NCI-H1436 treated with DMSO at 0.1 percent for 48 hours (cell line): ENCODE results near the gene MAPK8IP2.

ENCODE experiments used
- DNase-seq: peaks from one replicate; lab custom pipeline; 2025; lab: John Stamatoyannopoulos, UW

Gene MAPK8IP2

DNA sequence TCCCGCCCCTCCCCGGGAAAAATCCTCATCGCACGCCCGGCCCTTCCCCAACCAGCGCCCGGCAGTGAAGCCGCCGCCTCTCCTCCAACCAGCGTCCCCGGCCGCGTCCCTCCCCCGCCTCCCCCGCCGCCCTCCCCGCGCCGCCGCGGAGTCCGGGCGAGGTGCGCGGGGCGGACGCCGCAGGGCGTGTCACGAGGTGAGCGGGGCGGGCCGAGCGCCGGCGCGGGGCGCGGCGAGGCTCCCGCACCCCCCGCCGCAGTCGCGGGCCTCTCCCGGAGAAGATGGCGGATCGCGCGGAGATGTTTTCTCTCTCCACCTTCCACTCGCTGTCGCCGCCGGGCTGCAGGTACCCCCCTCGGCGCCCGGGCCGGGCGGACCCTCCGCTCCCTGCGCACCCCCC lies at the start of gene MAPK8IP2:
Gene MAPK8IP2 (plus strand): TSS at position 256 of the 400 bp plus-strand sequence. CDS start 26 bp downstream, at position 282.
- no peak for DNase-seq

DNA sequence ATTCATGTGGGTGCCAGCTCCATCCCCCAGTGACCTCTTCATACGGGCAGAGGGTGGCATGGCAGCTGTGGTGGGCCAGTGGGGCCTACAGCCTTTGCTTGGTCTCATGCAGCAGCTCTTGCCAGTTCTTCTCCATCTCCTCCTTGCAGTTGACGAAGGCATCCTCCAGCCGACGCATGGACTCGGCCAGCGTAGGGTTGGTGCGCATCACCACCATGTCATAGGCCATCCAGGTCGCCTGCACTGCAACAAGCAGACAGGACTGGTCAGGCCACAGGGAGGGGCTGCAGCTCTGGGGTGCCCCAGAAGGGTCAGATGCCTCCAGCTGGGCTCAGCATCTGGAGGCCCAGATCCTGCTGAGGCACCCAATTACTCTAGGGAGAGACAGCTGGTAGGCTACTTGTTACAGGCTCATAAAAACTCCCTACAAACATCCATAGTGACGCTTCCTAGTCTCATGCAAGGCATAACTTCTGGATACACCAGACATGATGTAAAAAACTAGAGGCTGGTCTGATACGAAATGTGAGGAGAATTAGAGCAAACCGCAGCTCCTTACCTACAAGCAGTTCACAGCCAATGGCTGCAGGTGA lies 49.3 kb upstream of the MAPK8IP2 start:
- no peak for DNase-seq

DNA sequence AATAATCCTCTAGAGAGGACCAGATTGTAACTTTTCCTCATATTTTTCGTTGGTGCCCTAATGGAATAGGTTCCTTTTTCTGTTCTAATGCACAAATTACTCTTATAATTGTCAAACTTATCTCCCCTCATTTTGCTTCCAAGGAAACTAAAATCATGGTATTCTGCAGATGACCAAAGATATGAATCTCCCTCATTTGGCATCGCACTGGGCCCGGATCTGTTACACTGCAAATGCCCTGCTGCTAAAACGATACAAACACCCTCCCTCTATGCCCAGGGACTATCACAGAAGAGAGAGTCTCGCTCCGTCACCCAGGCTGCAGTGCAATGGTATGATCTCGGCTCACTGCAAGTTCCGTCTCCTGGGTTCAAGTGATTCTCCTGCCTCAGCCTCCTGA lies 47.3 kb upstream of the MAPK8IP2 start:
- no peak for DNase-seq

DNA sequence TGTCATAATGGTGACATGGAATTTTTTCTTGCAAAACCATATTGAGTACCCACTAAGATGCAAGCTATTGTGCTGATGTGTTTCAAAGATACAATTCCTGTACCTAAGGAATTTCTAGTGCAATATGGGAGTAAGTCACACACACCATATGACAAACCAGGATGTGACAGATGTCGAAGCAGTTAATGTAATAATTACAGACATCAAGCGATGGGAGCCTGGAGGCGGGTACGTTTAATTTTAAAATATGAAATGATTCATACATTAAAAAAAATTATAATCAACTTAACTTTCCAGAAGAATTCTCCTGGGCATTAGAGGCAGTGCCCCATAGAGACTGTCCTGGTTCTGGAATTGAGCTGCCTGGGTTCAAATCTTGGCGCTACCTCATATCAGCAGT lies 43.9 kb upstream of the MAPK8IP2 start:
- no peak for DNase-seq

DNA sequence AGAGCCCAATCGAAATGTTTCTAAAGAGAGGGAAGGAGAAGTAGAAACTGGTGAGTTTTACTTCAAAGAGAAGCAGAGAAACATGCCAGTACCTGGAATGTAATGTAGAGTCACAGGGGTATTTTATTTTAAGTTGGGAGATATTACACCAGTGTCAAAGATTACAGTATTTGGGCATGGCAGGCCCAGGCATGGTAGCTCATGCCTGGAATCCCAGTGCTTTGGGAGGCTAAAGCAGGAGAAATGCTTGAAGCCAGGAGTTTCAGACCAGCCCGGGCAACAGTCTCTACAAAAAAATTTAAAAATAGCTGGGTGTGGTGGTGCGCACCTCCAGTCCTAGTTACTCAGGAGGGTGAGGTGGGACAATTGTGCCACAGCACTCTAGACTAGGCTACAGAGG lies 40.6 kb upstream of the MAPK8IP2 start:
- DNase-seq = no peak

DNA sequence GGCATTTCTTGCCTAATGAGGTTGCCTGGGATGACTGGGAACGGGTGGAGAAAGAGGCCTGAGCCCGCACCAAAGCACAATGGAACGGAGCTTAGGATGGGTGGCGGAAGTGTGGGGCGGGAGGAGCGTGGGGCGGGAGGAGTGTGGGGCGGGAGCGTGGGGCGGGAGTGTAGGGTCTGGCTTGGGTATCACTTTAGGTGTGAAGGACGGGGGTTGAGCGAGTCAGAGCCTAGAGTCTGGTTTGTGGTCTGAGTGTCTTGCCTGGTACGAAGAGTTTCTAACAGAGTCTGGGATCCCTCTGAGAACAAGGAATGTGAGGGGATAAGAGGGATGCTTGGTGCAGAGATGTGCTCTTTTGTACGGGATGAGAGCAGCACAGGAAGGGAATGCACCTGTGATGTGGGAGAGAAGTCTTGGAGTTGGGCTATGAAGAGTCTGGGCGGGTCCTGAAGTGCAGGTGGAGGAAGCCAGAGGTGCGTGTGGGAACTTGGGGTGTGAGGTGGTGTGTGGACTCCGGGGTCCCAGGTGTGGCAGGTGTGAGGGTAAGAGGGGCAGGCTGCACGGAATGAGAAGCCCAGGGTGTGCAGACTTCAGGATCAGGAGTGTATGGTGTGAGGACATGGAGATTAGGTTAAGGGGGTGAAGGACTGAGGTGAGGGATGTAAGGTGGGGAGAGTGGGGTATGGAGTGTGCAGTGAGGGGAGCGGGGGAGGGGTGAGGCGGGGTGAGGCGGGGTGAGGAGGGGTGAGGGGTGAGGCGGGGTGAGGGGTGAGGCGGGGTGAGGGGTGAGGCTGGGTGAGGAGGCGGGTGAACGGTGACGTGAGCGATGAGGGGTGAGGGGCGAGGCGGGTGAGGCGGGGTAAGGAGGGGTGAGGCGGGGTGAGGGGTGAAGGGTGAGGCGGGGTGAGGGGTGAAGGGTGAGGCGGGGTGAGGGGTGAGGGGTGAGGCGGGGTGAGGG lies 38.9 kb upstream of the MAPK8IP2 start:
- no peak for DNase-seq

DNA sequence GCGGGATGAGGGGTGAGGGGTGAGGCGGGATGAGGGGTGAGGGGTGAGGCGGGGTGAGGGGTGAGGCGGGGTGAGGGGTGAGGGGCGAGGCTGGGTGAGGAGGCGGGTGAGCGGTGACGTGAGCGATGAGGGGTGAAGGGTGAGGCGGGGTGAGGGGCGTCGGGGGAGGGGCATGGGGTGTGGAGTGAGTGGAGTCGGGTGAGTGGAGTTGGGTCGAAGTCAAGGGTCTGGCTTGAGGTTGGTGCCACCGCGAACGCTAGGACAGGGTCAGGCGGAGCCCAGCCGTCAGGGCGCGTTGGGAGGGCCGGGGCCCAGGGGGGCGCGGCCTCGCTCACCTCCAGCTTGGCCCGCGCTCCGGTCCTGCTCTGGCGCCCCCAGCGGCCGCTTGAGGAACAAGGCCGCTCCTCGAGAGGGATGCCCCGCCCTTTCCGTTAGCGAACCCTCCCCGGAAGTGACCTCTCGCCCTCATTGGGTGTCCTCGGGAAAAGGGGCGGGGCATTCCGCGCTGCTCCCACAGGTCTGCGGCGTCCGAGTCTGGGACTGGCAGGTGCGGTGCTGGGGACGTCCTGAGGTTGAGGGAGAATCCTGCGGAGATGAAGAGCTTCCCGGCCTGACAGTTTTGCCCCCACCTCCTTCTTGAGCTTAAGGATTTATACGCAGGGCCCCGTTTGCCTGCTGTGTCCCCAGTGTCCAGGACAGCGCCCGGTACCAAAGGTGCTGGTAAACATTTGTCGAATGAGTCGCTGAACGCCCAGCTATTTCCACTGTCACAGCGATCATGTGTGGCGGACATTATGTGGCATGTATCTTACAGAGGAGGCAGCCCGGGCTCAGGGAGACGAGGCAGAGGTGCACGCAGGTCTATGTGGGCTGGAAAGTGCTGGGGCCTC lies 37.8 kb upstream of the MAPK8IP2 start, which contains the start of gene SYCE3:
Gene SYCE3 (minus strand): TSS at position 397 of the 890 bp plus-strand sequence. CDS start 6,514 bp downstream, outside the sequence.
- DNase-seq = peak; percentile 77

DNA sequence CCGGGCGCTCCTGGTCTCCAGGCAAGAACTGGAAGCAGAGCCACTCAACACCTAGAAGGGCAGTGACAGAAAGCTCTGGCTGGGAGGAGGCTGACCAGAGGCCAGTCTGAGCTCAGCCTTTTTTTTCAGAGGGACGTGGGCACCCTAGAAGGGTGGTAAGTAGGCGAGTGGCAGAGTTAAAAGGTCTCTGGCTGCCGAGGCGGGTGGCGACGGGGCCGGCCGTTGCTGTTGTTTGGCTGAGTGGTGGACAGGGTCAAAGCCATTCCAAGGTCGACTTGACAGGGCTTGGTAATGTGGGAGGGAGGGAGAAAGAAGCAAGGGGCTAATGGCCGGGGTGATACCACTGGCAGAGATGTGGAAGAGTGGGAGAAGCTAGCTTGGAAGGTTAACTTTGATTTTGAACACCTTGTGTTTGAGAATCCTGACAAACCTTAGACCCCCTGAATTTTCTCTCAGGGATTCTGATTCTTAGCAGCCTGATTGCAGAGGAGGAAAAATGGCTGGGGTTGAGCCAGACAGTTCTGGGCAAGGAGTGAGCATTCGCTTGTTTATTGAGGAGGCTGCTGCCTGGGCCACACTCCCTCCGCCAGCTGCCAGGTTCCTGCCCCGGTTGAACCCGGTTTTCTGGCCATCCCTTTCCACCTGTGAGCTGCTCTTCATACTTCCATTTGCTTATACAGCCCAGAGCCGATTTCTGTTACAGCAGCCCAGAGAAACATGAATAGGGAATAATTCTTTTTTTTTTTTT lies 37.0 kb upstream of the MAPK8IP2 start:
- no peak for DNase-seq

DNA sequence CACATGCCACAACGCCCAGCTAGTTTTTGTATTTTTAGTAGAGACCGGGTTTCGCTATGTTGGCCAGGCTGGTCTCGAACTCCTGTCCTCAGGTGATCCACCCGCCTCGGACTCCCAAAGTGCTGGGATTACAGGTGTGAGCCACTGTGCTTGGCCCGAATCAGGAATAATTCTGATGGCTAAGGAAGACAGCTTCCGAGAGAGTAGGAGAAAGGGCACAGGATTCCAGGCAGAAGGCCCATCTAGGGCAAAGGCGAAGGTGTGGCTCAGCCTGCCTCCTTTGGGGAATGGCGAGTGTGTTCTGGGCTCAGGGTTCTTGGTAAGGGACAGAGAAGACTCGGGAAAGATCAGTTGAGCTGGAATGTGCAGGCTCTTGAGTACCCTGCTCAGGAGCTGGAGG lies 36.3 kb upstream of the MAPK8IP2 start:
- no peak for DNase-seq

DNA sequence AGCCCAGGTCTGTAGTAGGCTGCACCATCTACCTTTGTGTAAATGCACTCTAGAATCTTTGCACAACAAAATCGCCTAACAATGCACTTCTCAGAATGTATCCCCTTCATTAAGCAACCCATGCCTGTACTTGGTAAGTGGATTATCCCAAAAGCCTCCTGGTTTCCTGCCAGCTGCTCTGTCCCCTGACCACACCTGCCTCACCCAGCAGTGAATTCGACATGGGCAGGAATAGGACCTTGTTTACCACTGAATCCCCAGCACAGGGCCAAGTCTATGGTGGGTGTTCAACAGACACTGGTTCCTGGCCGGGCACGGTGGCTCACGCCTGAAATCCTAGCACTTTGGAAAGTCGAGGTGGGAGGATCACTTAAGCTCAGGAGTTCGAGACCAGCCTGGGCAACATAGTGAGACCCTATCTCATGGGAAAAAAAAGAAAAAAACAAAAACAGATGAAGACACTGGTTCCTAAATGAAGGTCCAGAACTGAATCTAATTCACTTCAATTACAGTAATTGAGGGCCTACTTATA lies 32.8 kb upstream of the MAPK8IP2 start:
- DNase-seq = no peak

DNA sequence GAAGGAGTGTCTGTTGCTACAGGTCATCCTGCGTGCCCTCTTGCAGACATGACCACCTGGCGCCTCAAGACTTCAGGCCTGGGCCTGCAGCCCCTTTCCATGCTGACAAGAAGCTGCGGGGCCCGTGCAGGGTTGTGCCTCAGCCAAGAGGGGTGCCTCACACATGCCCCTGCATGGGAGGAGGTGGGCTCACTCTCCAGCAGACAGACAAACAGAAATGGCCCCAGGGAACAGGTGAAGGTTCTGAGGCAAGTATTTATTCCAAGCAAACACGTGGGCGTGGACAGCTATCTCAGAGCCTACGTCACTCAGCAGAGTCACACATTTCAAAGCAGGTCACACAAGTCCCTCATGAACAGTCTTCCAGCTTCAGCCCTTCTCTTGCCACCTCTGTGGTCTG lies 32.0 kb upstream of the MAPK8IP2 start:
- DNase-seq = no peak

DNA sequence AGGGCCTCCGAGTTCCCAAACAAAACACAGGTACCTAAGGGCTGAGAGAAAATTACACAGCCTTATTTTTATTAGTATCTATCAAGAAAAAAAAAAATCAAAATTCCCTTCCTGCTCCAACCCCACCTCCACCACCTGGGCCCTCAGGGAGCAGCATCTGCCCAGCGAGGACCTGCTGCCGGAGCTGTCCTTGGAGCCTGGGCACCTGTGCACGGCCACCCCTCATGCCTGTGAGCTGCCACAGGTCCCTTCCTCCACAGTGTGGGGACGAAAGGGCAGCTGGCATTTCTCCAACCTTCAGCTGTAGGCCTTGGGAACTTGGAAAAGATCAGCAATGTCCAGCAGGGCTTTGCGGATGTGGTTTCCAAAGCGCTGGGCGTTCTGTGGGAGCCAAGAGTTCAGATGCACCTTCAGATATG lies 31.5 kb upstream of the MAPK8IP2 start:
- no peak for DNase-seq

DNA sequence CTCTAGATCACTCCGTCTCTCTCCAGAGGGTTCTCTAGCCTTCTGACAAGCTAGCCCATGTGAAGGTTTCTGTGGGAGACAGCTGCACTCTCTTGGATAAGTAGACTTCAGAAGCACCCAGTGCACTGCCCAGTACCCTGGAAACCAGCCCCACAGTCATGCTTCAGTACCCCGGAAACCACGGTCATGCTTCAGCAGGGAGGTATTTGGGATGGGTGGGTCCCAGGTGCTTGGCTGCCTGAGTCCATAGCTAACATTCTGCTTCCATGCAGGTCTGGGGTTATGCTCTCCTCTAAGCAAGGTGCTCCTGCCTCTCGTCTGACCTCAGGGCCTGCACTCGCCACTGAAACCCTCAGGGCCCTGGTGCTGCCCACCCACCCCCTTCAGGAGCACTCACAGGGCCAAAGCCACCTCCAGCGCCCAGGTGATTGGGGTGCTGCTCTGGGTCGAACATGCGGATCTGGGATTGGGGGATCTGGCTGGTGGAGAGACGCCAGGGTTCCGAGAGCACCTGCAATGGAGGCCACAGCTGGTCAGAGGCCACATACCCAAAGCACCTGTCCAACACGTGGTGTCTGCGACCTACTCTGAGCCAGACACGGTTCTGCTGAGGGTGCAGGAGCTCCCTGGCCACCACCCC lies 30.6 kb upstream of the MAPK8IP2 start:
- DNase-seq = no peak

DNA sequence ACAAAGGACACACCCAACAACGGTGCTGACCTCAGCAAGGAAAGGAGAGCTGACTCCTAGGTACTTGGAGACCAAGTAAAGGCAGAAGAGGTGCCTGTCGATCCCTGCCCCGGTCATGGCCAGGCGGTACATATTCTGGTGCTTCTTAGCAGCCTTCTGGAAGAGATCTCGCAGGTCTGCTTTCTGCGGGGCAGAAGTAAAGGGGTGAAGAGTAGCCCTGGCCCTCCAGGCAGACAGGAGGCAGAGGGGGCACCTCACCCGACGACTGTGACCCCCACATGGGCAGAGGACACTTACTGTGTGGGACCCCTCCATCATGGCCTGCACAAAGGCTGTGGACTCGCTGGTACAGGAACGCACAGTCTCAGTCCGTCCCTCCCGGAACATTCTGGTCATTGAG lies 29.7 kb upstream of the MAPK8IP2 start:
- DNase-seq = no peak

DNA sequence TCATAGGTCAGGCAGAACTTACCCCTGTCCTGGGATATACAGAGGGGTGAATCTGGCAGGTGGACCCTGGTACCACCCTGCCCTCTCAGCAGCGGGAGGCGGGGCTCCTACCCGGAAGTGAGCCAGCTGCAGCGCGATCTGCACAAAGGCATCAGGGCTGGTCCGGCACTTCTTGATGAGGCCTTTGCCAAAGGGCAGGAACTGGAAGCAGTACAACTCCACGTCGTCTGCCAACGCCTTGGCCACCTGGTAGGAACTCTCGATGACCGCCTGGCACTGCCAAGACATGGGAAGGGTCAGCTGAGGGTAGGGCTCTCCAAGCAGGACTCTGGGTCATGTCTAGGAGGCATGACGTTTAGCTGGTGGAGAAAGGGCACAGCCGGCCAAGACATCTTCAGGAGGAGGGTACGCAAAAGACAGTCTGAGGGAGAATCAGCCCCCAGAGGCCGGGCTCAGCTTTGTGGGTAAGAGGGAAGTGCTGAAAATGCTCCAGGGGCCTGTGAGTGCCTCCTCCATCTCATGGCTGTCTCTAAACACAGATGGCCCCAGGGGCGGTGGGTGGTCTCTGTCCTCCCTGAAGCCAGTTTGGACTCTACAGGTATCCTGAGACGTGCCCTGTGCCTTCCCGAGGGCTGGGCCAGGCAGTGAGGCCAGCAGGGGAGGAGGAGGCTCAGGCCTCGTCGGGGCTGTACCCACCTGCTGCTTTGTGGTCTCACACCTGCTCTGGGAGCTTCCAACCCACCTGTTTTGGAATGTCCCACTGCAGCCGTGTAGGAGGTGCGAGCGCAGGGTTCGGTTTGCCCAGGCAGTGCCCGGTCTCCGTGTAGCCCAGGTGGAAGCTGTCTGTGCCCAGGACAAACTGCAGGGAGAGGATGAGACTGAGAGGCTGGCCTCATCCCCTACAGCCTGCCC lies 29.1 kb upstream of the MAPK8IP2 start:
- no peak for DNase-seq

DNA sequence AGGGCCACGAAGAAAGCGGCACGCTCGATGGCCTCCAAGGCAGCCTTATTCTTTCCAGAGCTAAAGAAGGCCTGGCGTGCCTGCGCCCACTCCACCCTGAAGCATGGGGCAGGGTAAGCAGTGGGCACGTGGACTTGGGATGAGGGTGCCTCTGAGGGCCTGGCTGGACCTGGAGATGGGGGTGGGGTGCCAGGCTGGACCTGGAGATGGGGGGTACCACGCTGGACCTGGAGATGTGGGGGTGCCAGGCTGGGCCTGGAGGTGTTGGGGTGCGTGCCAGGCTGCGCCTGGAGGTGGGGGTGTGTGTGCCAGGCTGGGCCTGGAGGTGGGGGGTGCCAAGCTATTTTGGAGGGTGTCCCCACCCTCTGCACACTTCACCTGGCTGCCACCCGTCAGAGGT lies 27.6 kb upstream of the MAPK8IP2 start:
- DNase-seq = no peak

DNA sequence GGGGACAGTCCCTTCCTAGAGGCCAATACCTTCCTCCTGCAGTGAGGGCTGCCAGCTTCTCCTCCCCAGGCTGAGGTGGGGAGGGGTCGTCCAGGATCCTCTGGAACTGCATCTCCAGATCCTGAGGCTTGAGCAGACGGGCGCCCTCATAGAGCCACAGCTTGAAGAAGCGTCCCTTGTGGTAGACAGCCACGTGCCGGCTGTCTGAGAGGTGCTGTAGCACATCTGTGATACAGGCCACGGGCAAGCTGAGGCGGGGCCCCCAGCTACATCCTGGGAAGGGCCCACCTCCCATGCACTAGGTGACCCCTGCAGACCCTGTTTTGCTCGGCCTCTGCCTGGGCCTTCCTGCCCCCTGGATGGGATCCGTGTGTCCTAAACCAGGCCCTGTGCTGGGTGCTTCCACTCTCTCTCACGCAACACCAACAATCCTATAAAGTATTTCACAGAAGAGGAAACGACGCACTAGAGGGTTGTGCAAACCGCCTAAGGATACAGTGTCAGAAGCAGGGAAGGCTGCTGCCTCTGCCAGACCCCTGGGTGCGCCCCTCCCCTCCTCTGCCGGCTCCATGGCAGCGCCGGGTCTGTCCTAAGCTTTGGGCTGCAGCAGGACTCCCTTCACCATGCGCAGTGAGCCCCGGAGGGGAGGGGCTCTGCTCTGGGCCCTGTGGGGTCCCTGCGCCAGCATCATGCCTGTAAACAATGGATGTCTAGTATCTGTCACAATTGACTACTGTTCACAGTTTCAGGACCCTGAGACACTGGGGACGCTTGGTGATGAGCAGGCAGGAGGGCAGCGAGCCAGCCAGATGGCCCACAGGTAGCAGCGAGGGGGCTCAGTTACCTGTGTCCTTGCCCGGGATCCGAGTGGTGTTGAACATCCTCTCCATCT lies 26.9 kb upstream of the MAPK8IP2 start:
- DNase-seq = no peak

DNA sequence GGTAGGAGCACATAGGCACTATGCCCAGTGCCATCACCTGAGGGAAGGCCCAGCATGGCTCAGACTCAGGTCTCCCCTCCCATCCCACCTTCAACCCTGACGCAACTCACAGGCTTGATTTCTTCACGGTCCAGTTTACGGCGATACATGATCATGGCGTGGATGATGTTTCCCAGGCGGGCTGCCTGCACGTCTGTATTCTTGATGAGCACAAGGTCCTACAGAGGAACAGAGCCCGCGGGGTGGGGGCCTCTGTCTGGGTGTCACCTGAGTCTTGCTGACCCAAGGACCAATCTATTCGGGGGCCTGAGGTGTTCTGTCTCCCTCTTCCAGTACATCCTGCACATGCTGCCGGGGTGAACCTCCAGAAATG lies 26.2 kb upstream of the MAPK8IP2 start:
- no peak for DNase-seq
